Prostate gland (tissue), 2 donors: ENCODE results near the gene RNF141. TPM values are rescaled to one million over a fixed set of nuclear protein-coding genes. Genes with fewer than 3 reads are reported as not detected.

Source experiments
- DNase-seq: peaks from one replicate; pipeline ENCODE4 v3.0.0-alpha.2; 2019; ENCODE audit warnings: low spot score
- H3K27ac ChIP-seq, 2 donors: fragments of 200-600 bp; sonication (generic); 2 replicates each; pipeline ENCODE4 v1.5.1; 2017 to 2019
- H3K27me3 ChIP-seq: fragments of 200-600 bp; sonication (generic); replicated peaks from 2 replicates; pipeline ENCODE4 v1.5.1; 2019; ENCODE audit not compliant: insufficient read depth
- H3K36me3 ChIP-seq, 2 donors: fragments of 200-600 bp; sonication (generic); 1 replicate in 1 of 2; 2 replicates in 1 of 2; pipeline versions ENCODE4 v1.5.1 to v1.8.1; 2017 to 2019
- H3K4me1 ChIP-seq: fragments of 200-600 bp; sonication (generic); replicated peaks from 2 replicates; pipeline ENCODE4 v1.5.1; 2019
- H3K4me3 ChIP-seq, 2 donors: fragments of 200-600 bp; sonication (generic); 2 replicates each; pipeline ENCODE4 v1.5.1; 2017 to 2019
- H3K9me3 ChIP-seq: fragments of 200-600 bp; sonication (generic); 2 replicates; pipeline ENCODE4 v1.5.1; 2017
- POLR2A ChIP-seq: fragments of 450-650 bp; IDR thresholded peaks from one replicate; pipeline ENCODE4 v1.6.1; 2016; ENCODE audit warnings: antibody characterized with exemption, mild to moderate bottlenecking
- POLR2AphosphoS5 ChIP-seq: sonication (generic); formaldehyde crosslinking; IDR thresholded peaks from one replicate; pipeline ENCODE4 v1.6.1; 2017; ENCODE audit warnings: antibody characterized with exemption
- WGBS: methylation state at CpG from one replicate; pipeline ENCODE4 v1.1.5; 2018; 5-methylcytosine and 5-hydroxymethylcytosine counted together
- intact Hi-C: fragments of 100-400 bp; cut with DNase I; formaldehyde crosslinking; loops from one replicate; pipeline ENCODE4 v1.14.2; 2022
- total RNA-seq, 2 donors: library from RNA; depleted of rRNA; stranded (reverse); fragments of >200 nt; gene quantifications; one replicate each; pipeline ENCODE4 v1.1.0, GENCODE V29; 2016
- TF ChIP-seq, protein P1 (sequence below), 4 experiments: fragments of 200-600 bp in 2 of 4; fragments of 450-650 bp in 2 of 4; sonication (generic) in 2 of 4; IDR thresholded peaks; 1 replicate in 3 of 4; 2 replicates in 1 of 4; pipeline ENCODE4 v1.5.1; 2016 to 2019; ENCODE audit warnings: antibody characterized with exemption in 4 of 4, mild to moderate bottlenecking in 2 of 4, moderate library complexity in 2 of 4

Gene RNF141
- total RNA-seq, 2 donors from 2014 or later = 52.9 to 66.2 TPM

- H3K4me3 ChIP-seq = no peak overlapping the region
- H3K27me3 ChIP-seq = no peaks in the 10 kb centered on the region
- no peak for DNase-seq
- WGBS = 89% methylated on average over 4 of the region's 4 CpGs
- no peaks in the 10 kb centered on the region for H3K36me3 ChIP-seq
- no peak overlapping the region for H3K27ac ChIP-seq
- no peaks in the 10 kb centered on the region for H3K4me1 ChIP-seq
- intact Hi-C loops = loop anchor here (5.0 kb wide), 1 partner anchor 151 kb away; no protein-coding TSS in a partner anchor
- H3K9me3 ChIP-seq = no peaks in the 10 kb centered on the region
- TF ChIP-seq POLR2A = no peak
- TF ChIP-seq, protein P1, sequence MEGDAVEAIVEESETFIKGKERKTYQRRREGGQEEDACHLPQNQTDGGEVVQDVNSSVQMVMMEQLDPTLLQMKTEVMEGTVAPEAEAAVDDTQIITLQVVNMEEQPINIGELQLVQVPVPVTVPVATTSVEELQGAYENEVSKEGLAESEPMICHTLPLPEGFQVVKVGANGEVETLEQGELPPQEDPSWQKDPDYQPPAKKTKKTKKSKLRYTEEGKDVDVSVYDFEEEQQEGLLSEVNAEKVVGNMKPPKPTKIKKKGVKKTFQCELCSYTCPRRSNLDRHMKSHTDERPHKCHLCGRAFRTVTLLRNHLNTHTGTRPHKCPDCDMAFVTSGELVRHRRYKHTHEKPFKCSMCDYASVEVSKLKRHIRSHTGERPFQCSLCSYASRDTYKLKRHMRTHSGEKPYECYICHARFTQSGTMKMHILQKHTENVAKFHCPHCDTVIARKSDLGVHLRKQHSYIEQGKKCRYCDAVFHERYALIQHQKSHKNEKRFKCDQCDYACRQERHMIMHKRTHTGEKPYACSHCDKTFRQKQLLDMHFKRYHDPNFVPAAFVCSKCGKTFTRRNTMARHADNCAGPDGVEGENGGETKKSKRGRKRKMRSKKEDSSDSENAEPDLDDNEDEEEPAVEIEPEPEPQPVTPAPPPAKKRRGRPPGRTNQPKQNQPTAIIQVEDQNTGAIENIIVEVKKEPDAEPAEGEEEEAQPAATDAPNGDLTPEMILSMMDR (IDR thresholded peaks at IDR 0.05) = no peak
- TF ChIP-seq POLR2AphosphoS5 = no peak
Measured at GRCh38 chr11:10576035-10576398, 35.0 kb upstream of the RNF141 start.

- H3K4me1 ChIP-seq = no peaks in the 10 kb centered on the region
- H3K9me3 ChIP-seq = no peaks in the 10 kb centered on the region
- H3K4me3 ChIP-seq = no peak overlapping the region
- no peak for DNase-seq
- H3K27ac ChIP-seq = no peak overlapping the region
- no peaks in the 10 kb centered on the region for H3K27me3 ChIP-seq
- intact Hi-C loops = loop anchor here (5.0 kb wide), 1 partner anchor 152 kb away; no protein-coding TSS in a partner anchor
- H3K36me3 ChIP-seq = no peaks in the 10 kb centered on the region
- WGBS = 85% methylated on average over 3 of the region's 3 CpGs
- TF ChIP-seq POLR2A = no peak
- no peak for TF ChIP-seq POLR2AphosphoS5
- TF ChIP-seq, protein P1 (IDR thresholded peaks at IDR 0.05) = no peak
Measured at GRCh38 chr11:10575346-10576034, 34.5 kb upstream of the RNF141 start.

DNA sequence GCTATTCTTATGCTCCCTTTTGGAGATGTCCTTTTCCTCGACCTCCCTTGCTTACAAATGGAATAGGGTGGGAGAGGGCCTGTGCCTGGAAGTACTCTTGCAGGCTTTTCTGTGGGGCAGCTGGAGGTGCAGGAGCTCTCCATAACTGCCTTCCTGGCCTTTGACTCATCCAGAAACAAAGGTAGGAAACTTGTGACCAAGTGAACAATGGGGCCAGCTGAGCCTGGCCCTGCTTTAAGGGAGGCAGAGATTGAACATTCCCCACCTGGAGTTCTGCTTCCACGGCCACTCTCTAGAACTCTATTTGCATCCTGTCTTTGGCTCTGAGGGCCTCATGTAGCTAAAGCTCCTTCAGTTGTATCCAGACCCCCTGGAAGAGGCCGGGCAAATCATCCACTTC, 32.6 kb upstream of the RNF141 start:
- WGBS = 89% methylated on average over 3 of the region's 3 CpGs
- intact Hi-C loops = no loop called here
- Histone ChIP-seq H3K27ac (no peak overlapping the region), H3K27me3 (no peaks in the 10 kb centered on the region), H3K4me3 (no peak overlapping the region), H3K9me3 (no peaks in the 10 kb centered on the region), H3K4me1 (no peaks in the 10 kb centered on the region), H3K36me3 (no peaks in the 10 kb centered on the region)
- TF ChIP-seq POLR2A = no peak
- TF ChIP-seq POLR2AphosphoS5 = no peak
- TF ChIP-seq, protein P1 (IDR thresholded peaks at IDR 0.05) = no peak
- no peak for DNase-seq

DNA sequence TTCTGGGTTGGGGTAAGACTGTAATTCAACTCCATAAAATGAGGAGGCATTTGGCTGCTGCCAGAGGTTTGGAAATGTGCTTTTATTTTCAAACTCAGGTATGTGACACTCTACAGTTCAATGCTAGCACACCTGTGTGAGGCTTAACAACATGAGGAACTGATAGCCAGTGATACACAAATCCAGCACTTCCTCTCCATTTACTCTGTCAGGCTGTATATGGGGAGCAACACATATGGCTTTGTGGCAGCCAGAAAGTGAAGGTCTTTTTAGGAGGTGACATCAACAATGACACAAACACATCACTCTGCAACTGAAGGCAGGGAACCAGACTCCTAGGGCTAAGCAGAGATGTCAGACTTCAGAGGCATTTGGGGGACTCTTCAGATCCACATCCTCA, 32.0 kb upstream of the RNF141 start:
- H3K36me3 ChIP-seq = no peaks in the 10 kb centered on the region
- H3K27me3 ChIP-seq = no peaks in the 10 kb centered on the region
- no peak overlapping the region for H3K4me3 ChIP-seq
- TF ChIP-seq, protein P1 (IDR thresholded peaks at IDR 0.05) = no peak
- TF ChIP-seq POLR2A = no peak
- no peak for TF ChIP-seq POLR2AphosphoS5
- intact Hi-C loops = no loop called here
- DNase-seq = no peak
- no peak overlapping the region for H3K27ac ChIP-seq
- no peaks in the 10 kb centered on the region for H3K4me1 ChIP-seq
- no peaks in the 10 kb centered on the region for H3K9me3 ChIP-seq

DNA sequence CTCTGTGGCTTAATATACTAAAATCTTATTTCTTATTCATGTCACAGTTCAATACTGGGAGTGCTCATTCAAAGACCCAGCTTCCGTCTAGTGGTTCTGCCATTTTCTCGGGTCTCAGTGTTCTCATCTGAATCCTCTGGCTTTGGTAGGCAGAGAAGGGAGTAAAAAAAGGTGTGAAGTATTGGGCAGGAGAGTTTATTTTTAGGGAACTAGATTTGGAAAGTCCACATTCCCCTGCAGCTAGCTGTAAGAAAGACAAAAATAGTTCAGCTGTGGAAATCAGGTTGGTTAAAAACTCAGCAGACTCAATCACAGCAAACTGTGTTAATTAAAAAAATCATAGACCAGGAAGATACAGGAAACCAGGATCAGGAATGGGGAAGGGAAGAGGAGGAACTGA, 31.5 kb upstream of the RNF141 start:
- WGBS = 83% methylated on average over 2 of the region's 2 CpGs
- intact Hi-C loops = no loop called here

More for the DNA sequence above, 31.5 kb upstream of the RNF141 start:
- TF ChIP-seq POLR2A = no peak
- TF ChIP-seq POLR2AphosphoS5 = no peak
- TF ChIP-seq, protein P1 (IDR thresholded peaks at IDR 0.05) = no peak
- no peaks in the 10 kb centered on the region for H3K27me3 ChIP-seq
- no peak for DNase-seq
- no peaks in the 10 kb centered on the region for H3K4me1 ChIP-seq
- H3K4me3 ChIP-seq = no peak overlapping the region
- H3K9me3 ChIP-seq = no peaks in the 10 kb centered on the region
- H3K36me3 ChIP-seq = no peaks in the 10 kb centered on the region
- H3K27ac ChIP-seq = no peak overlapping the region
